GM20000 (cell line): ENCODE measurements around the gene SPO11.

Experiments
- DNase-seq: peaks from one replicate; pipeline ENCODE4 v3.0.0; 2012; ENCODE audit warnings: low spot score
- TF ChIP-seq, protein P1 (sequence below): IDR thresholded peaks from 2 replicates; pipeline ENCODE4 v1.5.1; 2012; ENCODE audit warnings: mild to moderate bottlenecking, control low read depth; ENCODE audit errors: extremely low read depth, missing control alignments

The SPO11 gene

DNA sequence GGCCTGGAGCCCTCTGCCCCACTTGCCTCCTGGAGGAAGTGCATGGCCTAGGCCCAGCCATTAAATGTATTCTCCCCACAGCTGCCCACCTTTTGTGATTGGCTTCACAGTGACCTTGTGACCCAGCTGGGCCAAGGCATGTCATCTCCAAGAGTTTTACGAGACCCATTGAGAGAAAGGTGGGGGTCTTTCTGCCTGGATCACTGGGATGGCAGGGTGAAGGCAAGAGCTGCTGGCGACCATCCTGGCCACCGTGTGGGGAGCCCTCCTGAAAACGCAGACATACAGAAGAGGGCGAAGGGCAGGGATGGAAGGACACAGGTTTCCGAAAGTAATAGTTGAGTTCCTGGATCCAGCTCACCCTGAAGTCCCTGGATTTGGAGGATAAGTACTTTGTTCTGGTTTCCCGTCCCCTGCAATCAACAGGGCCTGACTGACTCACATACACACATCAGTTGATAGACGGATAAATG lies 12.3 kb upstream of the SPO11 start:
- TF ChIP-seq, protein P1, sequence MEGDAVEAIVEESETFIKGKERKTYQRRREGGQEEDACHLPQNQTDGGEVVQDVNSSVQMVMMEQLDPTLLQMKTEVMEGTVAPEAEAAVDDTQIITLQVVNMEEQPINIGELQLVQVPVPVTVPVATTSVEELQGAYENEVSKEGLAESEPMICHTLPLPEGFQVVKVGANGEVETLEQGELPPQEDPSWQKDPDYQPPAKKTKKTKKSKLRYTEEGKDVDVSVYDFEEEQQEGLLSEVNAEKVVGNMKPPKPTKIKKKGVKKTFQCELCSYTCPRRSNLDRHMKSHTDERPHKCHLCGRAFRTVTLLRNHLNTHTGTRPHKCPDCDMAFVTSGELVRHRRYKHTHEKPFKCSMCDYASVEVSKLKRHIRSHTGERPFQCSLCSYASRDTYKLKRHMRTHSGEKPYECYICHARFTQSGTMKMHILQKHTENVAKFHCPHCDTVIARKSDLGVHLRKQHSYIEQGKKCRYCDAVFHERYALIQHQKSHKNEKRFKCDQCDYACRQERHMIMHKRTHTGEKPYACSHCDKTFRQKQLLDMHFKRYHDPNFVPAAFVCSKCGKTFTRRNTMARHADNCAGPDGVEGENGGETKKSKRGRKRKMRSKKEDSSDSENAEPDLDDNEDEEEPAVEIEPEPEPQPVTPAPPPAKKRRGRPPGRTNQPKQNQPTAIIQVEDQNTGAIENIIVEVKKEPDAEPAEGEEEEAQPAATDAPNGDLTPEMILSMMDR: no peak
- no peak for DNase-seq

DNA sequence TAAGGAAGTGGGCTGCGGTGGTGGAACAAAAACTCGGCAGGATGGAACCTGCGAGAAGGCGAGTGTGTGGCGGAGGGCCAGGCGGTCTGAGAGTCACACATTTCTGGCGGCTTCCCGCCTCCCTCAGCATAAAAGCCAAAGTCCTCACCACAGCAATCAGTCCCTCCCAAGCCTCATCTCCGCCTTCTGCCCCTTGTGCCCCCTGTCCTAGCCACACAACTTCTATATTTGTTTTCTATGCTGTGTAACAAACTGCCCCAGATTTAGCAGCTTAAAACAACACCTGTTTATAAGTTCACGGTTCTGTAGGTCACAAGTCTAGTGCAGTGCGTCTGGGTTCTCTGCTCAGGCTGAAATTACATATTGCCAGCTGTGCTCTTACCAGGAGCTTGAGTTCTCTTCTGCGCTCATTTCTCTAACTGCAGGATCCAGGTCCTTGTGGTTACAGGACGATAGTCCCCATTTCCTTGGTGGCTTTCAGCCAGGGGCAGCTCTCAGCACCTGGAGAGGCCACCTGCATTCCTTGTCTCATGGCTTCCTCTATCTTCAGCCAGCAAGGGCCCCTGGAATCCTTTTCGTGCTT lies 11.7 kb upstream of the SPO11 start:
- TF ChIP-seq, protein P1: no peak
- DNase-seq: no peak

DNA sequence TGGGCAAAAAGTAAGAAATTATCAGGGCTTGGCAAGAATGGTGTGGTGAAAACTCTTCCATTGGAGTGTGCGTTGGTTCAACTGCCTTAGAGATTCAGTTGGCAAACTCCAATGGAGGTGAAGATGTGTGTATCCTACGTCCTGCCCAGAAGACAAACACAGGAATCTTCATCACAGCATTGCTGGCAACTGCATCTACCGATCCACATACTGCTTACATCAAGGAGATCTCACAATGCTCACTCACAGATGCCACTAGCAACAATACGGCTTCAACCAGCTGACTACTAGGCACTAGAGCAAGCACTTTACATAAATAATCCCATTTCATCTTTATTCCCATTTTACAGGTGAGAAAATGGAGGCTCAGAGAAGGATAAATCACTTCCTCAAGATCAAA lies 10.0 kb upstream of the SPO11 start:
- DNase-seq: no peak

DNA sequence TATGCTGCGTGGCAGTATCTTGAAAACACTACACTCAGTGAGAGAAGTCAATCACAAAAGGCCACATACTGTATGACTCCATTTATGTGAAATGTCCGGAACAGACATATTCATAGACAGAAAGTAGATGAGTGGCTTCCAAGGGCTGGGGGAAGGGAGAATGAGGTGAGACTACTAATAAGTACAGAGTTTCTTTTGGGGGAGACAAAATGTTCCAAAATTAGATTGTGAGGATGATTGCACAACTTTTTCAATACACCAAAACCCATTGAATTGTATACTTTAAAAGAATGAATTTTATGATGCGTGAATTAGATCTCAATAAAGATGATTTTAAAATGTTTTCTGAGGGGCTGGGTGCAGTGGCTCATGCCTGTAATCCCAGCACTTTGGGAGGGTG lies 9.2 kb upstream of the SPO11 start:
- no peak for DNase-seq
- TF ChIP-seq, protein P1: no peak

More for the DNA sequence above, 10.0 kb upstream of the SPO11 start:
- TF ChIP-seq, protein P1: no peak

DNA sequence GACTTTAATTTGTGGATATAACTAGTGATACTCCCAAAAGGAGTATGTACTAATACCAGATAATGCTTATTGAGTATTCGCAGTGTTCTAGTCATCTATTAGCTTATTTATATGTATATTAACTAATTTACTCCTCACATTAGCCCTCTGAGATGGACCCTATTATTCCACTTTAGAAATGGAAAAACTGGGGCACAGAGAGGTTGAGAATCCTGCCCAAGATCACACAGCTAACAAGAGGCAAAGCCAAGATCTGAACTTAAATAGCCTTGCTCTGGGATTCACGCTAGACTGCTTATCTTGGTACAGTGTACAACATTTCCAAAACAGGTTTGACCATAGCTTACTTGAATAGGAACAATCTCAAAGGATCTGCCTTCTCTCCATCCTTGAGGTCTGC lies 8.5 kb upstream of the SPO11 start:
- TF ChIP-seq, protein P1: no peak
- DNase-seq: no peak

DNA sequence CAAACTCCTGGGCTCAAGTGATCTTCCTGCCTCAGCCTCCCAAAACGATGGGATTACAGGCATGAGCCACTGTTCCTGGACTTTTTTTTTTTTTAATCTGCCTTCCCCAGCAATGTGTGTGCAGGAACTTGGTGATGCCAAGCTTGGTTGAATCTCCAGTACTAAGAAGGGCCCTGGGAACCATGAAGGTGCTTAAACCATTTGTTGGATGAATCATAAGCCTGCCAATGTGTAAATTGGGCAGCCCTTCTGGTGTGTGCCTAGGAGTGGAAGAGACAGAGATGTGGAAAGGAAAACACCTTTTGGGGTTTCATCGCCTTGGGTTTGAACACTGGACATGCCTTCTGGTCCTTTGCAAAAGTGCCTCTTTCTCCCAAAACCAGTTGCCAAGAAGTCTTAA lies 7.1 kb upstream of the SPO11 start:
- TF ChIP-seq, protein P1: no peak
- DNase-seq: no peak

DNA sequence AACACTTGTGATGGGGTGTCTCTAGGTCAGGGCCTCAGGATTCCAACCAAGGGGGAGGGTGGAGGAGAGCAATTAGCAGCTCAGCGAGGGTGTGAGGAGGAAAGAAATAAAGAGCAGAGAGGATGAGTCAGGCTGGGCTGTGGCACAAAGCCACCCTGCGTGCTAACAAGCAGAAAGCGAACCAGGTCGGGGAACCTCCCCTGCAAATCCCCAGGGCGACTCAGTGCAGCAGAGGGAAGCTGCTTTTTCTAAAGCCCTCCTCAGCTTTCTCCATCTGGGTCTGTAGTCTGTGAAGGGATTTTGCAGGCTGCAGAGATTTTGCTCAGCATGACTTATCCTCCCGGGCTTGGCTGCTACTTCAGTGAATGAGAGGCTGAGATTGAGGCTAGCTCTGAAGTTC lies 6.6 kb upstream of the SPO11 start:
- no peak for DNase-seq
- TF ChIP-seq, protein P1: no peak
